Hepatocyte (in vitro differentiated cells): ENCODE data around the gene NOXA1. TPM values are rescaled to one million over a fixed set of nuclear protein-coding genes. Genes with fewer than 3 reads are reported as not detected.

Experiments used
- DNase-seq: peaks from one replicate; pipeline ENCODE4 v3.0.0-alpha.2; 2016; ENCODE audit warnings: low spot score
- H2AFZ ChIP-seq: fragments of 200-600 bp; sonication (generic); 2 replicates; pipeline ENCODE4 v1.6.0; 2016; ENCODE audit warnings: antibody characterized with exemption, mild to moderate bottlenecking
- H3K27ac ChIP-seq: fragments of 200-600 bp; sonication (generic); 2 replicates; pipeline ENCODE4 v1.5.1; 2016; ENCODE audit warnings: mild to moderate bottlenecking
- H3K27me3 ChIP-seq: fragments of 200-600 bp; sonication (generic); 2 replicates; pipeline ENCODE4 v1.6.1; 2016
- H3K36me3 ChIP-seq: fragments of 200-600 bp; sonication (generic); replicated peaks from 2 replicates; pipeline ENCODE4 v1.5.1; 2016; ENCODE audit warnings: low read depth; ENCODE audit not compliant: insufficient read depth
- H3K4me1 ChIP-seq: fragments of 200-600 bp; sonication (generic); 2 replicates; pipeline ENCODE4 v1.5.1; 2016; ENCODE audit warnings: mild to moderate bottlenecking, moderate library complexity; ENCODE audit not compliant: insufficient read depth
- H3K4me2 ChIP-seq: fragments of 200-600 bp; sonication (generic); 2 replicates; pipeline ENCODE4 v1.6.0; 2016
- H3K4me3 ChIP-seq: fragments of 200-600 bp; sonication (generic); 2 replicates; pipeline ENCODE4 v1.5.1; 2016; ENCODE audit warnings: mild to moderate bottlenecking
- H3K79me2 ChIP-seq: fragments of 200-600 bp; sonication (generic); 2 replicates; pipeline ENCODE4 v1.6.0; 2017; ENCODE audit warnings: mild to moderate bottlenecking
- H3K9me2 ChIP-seq: fragments of 200-600 bp; sonication (generic); replicated peaks from 2 replicates; pipeline ENCODE4 v1.6.0; 2017; ENCODE audit warnings: mild to moderate bottlenecking; ENCODE audit not compliant: insufficient read depth
- H3K9me3 ChIP-seq: fragments of 200-600 bp; sonication (generic); 2 replicates; pipeline ENCODE4 v1.5.1; 2016; ENCODE audit warnings: low read depth, mild to moderate bottlenecking
- H4K20me1 ChIP-seq: fragments of 200-600 bp; sonication (generic); 2 replicates; pipeline ENCODE4 v1.6.0; 2016; ENCODE audit warnings: mild to moderate bottlenecking; ENCODE audit not compliant: insufficient read depth, poor library complexity, severe bottlenecking
- CTCF ChIP-seq: fragments of 200-600 bp; sonication (generic); IDR thresholded peaks from 2 replicates; pipeline ENCODE4 v1.5.1; 2016; ENCODE audit warnings: antibody characterized with exemption, mild to moderate bottlenecking; ENCODE audit not compliant: poor library complexity
- EZH2 ChIP-seq: fragments of 200-600 bp; sonication (generic); IDR thresholded peaks from 2 replicates; pipeline ENCODE4 v1.6.1; 2016; ENCODE audit warnings: antibody characterized with exemption, mild to moderate bottlenecking, borderline replicate concordance
- EZH2phosphoT487 ChIP-seq: fragments of 200-600 bp; sonication (generic); IDR thresholded peaks from one replicate; pipeline ENCODE4 v1.6.1; 2018; ENCODE audit warnings: antibody characterized with exemption, mild to moderate bottlenecking, low read depth, moderate library complexity; ENCODE audit not compliant: unreplicated experiment, severe bottlenecking
- WGBS: methylation state at CpG from one replicate; pipeline ENCODE4 v1.1.6; 2016; ENCODE audit warnings: low lambda C conversion rate; ENCODE audit errors: missing lambda C conversion rate; 5-methylcytosine and 5-hydroxymethylcytosine counted together
- polyA plus RNA-seq: library from polyadenylated mRNA; unstranded; fragments of >200 nt; fragmentation: Nextera tagmentation; extraction: Ambion mirVana; gene quantifications from 2 replicates; pipeline ENCODE4 v1.2.1, GENCODE V29; 2016
- total RNA-seq: library from RNA; depleted of rRNA; stranded (reverse); fragments of >200 nt; gene quantifications from 2 replicates; pipeline ENCODE4 v1.2.3, GENCODE V29; 2014

NOXA1 gene
- total and polyA plus RNA-seq, 2 experiments from 2014 or later: 7.2 to 12.5 TPM

DNA sequence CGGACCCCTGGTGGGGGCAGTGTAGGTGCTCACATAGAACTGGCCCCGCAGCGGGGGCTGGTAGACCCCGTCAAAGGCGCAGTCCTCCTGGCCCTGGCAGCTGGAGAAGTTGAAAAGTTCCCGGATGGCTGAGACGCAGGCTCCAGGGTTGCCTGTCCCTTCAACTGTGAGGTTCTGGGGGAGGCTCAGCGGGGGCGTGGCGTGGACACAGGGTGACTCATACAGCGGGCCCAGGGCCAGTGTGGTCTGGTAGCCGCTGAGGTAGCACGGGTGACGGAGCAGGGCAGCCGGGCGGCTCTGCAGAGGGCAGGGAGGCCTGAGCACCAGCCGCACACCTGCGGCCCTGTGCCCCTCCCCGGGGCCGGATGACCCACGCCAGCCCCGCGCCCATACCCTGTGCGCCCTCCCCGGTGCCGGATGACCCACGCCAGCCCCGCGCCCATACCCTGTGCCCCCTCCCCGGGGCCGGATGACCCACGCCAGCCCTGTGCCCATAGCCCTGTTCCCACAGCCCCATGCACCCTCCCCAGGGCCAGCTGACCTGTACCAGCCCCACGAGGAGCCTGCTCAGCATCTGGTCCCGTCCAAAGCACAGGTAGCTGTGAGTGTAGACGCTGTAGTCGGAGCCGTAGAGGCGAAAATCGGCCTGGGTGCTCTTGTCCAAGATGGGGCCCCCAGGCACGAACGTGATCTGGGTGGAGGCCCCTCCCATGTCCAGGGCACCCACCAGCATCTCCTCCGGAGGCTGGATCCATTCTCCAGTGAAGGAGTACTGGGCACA is 13.0 kb downstream of the NOXA1 start:
- Histone ChIP-seq H3K4me2 (no peak overlapping the region), H4K20me1 (no peaks in the 10 kb centered on the region), H3K27ac (peak overlapping the region; percentile 57), H3K27me3 (no peaks in the 10 kb centered on the region), H3K79me2 (no peaks in the 10 kb centered on the region), H2AFZ (no peak overlapping the region), H3K9me2 (no peaks in the 10 kb centered on the region), H3K4me1 (peaks cover 5% of the 10 kb centered on the region), H3K4me3 (no peak overlapping the region), H3K9me3 (no peaks in the 10 kb centered on the region), H3K36me3 (no peaks in the 10 kb centered on the region)
- DNase-seq: peak; percentile 85
- TF ChIP-seq CTCF (no peak), EZH2 (no peak), EZH2phosphoT487 (no peak)
- 83% methylated on average over 29 of the region's 42 CpGs for WGBS

- 93% methylated on average over 24 of the region's 24 CpGs for WGBS
- no peak for TF ChIP-seq EZH2phosphoT487
- no peak for TF ChIP-seq EZH2
- no peak for TF ChIP-seq CTCF
- no peak overlapping the region for H3K27ac ChIP-seq
- H3K4me1 ChIP-seq: peaks cover 5% of the 10 kb centered on the region
- no peak for DNase-seq
- H3K36me3 ChIP-seq: no peaks in the 10 kb centered on the region
- H3K4me2 ChIP-seq: no peak overlapping the region
- H2AFZ ChIP-seq: no peak overlapping the region
- no peaks in the 10 kb centered on the region for H3K9me2 ChIP-seq
- H3K4me3 ChIP-seq: no peak overlapping the region
- no peaks in the 10 kb centered on the region for H3K9me3 ChIP-seq
- H3K27me3 ChIP-seq: no peaks in the 10 kb centered on the region
- H4K20me1 ChIP-seq: no peaks in the 10 kb centered on the region
- H3K79me2 ChIP-seq: no peaks in the 10 kb centered on the region
Observed at GRCh38 chr9:137436761-137437600, 13.8 kb downstream of the NOXA1 start.

GRCh38 chr9:137437691-137438590 is 14.7 kb downstream of the NOXA1 start:
- DNase-seq: no peak
- no peak overlapping the region for H3K27ac ChIP-seq
- no peak overlapping the region for H3K4me3 ChIP-seq

More at GRCh38 chr9:137437691-137438590, 14.7 kb downstream of the NOXA1 start:
- Histone ChIP-seq H3K4me1 (peaks cover 5% of the 10 kb centered on the region), H3K36me3 (no peaks in the 10 kb centered on the region), H3K27me3 (no peaks in the 10 kb centered on the region), H3K79me2 (no peaks in the 10 kb centered on the region), H3K9me2 (no peaks in the 10 kb centered on the region), H3K4me2 (no peak overlapping the region), H2AFZ (no peak overlapping the region), H4K20me1 (no peaks in the 10 kb centered on the region), H3K9me3 (no peaks in the 10 kb centered on the region)
- TF ChIP-seq EZH2phosphoT487 (no peak), CTCF (no peak), EZH2 (no peak)
- WGBS: 91% methylated on average over 34 of the region's 40 CpGs
